Stimulated activated naive B cell treated with anti-CD40 and anti-IgM and Interleukin-4, amounts not matched to agents 10 μg/mL and 1 μg/mL and 100 μg/mL, for 72 hours (primary cell): ENCODE data around the gene KCNMA1.

ENCODE experiments used
- ATAC-seq, 2 donors: fragments of 150-1000 bp; cut with Tn5 transposase; replicated peaks; 2 replicates each; pipeline ENCODE4 v1.10.0; 2021; ENCODE audit warnings: moderate library complexity in 1 of 2
- DNase-seq: peaks from one replicate; pipeline ENCODE4 v3.0.0; 2021
- H3K27ac Mint-ChIP-seq: one replicate; pipeline ENCODE4 v1.8.0; 2022; ENCODE audit warnings: mild to moderate bottlenecking, mixed read lengths
- H3K27me3 Mint-ChIP-seq, 2 donors: one replicate each; pipeline ENCODE4 v1.8.0; 2022; ENCODE audit warnings: mixed read lengths in 2 of 2
- H3K36me3 Mint-ChIP-seq, 2 donors: one replicate each; pipeline ENCODE4 v1.8.0; 2022; ENCODE audit warnings: mixed read lengths in 2 of 2, mild to moderate bottlenecking in 1 of 2
- H3K4me1 Mint-ChIP-seq, 2 donors: one replicate each; pipeline ENCODE4 v1.8.0; 2022; ENCODE audit warnings: mixed read lengths in 2 of 2, mild to moderate bottlenecking in 1 of 2
- H3K4me3 Mint-ChIP-seq, 2 donors: one replicate each; pipeline ENCODE4 v1.8.0; 2022; ENCODE audit warnings: mild to moderate bottlenecking in 2 of 2, mixed read lengths in 2 of 2, moderate library complexity in 1 of 2
- H3K9me3 Mint-ChIP-seq, 2 donors: one replicate each; pipeline ENCODE4 v1.8.0; 2022; ENCODE audit warnings: mixed read lengths in 2 of 2, mild to moderate bottlenecking in 1 of 2

Gene KCNMA1

DNA sequence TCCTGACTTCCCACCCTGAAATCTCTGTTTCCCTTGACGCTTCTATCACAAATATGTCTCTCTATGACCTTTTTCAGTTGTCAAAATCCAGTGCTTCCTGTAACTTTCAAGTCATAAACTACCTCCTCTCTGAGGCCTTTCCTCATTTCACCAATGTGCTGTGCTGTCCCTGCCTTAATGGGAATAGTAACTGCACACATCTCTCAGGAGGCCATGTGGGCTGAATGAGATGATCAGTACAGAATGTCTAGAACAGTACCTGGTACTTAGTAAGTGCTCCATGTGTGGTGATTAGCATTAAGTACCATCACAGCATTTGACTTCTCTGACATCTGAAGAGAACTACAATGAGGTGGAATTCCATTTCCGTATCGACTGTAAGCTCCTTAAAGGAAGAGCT, 588.5 kb downstream of the KCNMA1 start:
- Mint-ChIP-seq H3K36me3 (no peaks in the 10 kb centered on the region), H3K9me3 (no peaks in the 10 kb centered on the region), H3K27ac (no peak overlapping the region), H3K4me1 (no peaks in the 10 kb centered on the region), H3K27me3 (peaks cover 11 to 17% of the 10 kb centered on the region in 2 donors), H3K4me3 (no peak overlapping the region)
- DNase-seq = no peak
- ATAC-seq = no peak

DNA sequence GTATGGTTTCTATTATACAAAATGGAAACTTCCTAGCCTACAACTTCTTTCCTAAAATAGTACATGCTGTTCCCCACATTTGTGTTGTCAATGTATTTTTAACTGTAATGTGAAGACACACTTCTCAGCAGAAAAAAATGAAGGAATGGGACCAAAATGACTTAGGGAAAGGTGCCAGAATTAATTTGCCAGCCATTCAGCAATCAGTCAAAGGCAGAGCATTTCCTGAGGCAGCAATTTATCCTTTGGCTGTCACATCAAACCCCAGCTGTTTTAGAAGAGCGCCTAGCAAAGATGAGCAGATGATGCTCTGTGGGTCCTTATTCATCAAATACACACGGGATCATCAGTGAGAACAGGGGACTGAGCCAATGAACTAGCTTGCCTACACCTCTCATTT, 592.5 kb downstream of the KCNMA1 start:
- no peak for ATAC-seq
- Mint-ChIP-seq H3K4me3 (no peak overlapping the region), H3K27me3 (peaks cover 0 to 5% of the 10 kb centered on the region in 2 donors), H3K9me3 (no peaks in the 10 kb centered on the region), H3K4me1 (peaks cover 4 to 6% of the 10 kb centered on the region in 2 donors), H3K36me3 (no peaks in the 10 kb centered on the region), H3K27ac (no peak overlapping the region)
- DNase-seq = no peak

DNA sequence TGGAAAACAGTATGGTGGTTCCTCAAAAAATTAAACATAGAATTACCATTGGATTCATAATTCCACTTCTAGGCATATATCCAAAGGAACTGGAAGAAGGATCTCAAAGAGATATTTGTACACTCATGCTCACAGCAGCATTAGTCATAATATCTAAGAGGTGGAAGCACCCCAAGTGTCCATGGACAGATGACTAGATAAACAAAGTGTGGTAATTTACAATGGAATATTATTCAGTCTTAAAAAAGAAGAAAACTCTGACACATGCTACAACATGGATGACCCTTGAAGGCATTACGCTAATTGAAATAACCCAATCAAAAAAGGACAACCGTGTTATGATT, 594.2 kb downstream of the KCNMA1 start:
- Mint-ChIP-seq H3K36me3 (no peaks in the 10 kb centered on the region), H3K27ac (no peak overlapping the region), H3K4me1 (peaks cover 4 to 6% of the 10 kb centered on the region in 2 donors), H3K9me3 (no peaks in the 10 kb centered on the region), H3K27me3 (no peaks in the 10 kb centered on the region), H3K4me3 (no peak overlapping the region)
- ATAC-seq = no peak
- no peak for DNase-seq

DNA sequence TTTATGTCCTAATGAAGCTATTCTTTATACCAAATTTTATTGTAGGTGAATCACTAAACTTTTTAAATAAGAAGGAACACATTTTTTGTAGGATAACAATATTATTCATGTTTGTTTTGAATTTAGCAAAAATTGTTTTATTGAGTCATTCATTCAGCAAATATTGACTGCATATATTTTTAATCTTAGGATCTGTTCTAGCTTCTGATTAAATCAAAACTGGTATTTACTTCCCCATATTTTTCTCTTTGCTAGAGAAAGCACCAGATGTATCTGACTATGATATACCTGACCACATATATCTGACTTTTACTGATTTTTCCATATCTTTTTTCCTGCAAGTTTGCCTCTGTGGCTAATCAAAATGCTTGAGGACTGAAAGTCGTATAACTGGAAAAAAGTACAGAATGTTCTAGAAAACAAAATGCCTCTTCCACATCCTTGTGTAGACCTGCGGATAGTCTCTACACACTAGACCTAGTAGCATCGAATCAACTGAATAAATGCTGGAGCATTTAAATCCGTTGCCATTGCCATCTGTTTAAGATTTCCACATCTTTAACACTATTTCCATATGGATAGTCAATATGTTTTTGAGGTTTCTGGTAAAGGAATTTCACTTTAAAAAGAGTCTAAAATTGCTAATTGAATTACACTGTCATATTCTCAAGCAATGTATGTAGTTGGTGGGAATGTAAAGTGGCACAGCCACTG, 594.7 kb downstream of the KCNMA1 start:
- H3K4me3 Mint-ChIP-seq = no peak overlapping the region
- no peak for DNase-seq
- H3K36me3 Mint-ChIP-seq = no peaks in the 10 kb centered on the region
- H3K27ac Mint-ChIP-seq = no peak overlapping the region
- H3K4me1 Mint-ChIP-seq = peaks cover 4 to 6% of the 10 kb centered on the region in 2 donors
- H3K9me3 Mint-ChIP-seq = no peaks in the 10 kb centered on the region
- ATAC-seq = no peak
- no peaks in the 10 kb centered on the region for H3K27me3 Mint-ChIP-seq

DNA sequence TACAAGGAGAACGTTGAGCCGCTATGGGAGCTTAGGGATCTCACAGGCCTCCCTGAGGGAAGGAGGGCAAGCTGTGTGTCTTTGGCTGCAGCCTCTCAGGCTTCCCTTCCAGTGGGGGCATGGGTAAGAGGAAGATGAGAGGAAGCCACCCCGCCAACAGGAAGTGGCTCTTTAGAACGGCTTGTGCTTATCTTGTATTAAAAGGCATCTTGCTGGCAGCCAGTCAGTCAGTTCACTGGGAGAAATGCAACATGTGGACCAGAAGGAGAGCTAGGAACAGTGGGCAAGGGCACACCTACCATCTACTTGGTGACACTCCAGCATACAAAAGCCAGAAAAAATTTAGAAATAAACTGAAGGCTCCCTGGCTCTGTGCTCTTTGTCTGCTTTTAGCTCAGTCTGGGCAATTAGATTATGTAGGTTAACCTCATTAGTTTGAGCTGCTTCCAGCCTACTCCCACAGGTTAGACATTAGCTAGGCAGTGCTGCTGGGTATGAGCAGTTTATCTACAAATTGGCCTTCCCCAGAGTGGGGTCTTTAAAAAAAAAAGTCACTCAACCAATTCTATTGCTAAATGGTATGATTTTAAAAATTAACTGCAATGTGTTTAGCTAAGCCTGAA, 595.9 kb downstream of the KCNMA1 start:
- ATAC-seq = peak in 1 of 2 donors; percentile 36
- DNase-seq = no peak
- H3K36me3 Mint-ChIP-seq = no peaks in the 10 kb centered on the region
- peaks cover 4 to 6% of the 10 kb centered on the region in 2 donors for H3K4me1 Mint-ChIP-seq
- no peak overlapping the region for H3K4me3 Mint-ChIP-seq
- H3K9me3 Mint-ChIP-seq = no peaks in the 10 kb centered on the region
- no peaks in the 10 kb centered on the region for H3K27me3 Mint-ChIP-seq
- H3K27ac Mint-ChIP-seq = no peak overlapping the region

DNA sequence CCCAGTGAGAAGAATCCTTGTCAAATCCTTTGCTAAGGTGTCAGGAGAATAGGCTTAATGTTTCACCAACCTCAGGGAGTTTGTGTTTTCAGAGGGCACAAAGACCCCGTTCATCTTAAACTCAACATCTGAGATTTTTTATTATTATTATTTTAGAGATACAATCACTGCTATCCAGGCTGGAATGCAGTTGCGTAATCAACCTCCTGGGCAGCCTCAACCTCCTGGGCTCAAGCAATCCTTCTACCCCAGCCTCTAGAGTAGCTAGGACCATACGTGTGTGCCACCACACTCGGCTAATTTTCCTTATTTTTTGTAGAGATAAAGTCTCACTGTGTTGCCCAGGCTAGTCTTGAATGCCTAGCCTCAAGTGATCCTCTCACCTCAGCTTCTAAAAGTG, 599.2 kb downstream of the KCNMA1 start:
- no peak overlapping the region for H3K4me3 Mint-ChIP-seq
- peaks cover 6% of the 10 kb centered on the region in 2 donors for H3K27me3 Mint-ChIP-seq
- no peaks in the 10 kb centered on the region for H3K36me3 Mint-ChIP-seq
- no peak overlapping the region for H3K27ac Mint-ChIP-seq
- H3K4me1 Mint-ChIP-seq = peaks cover 4 to 6% of the 10 kb centered on the region in 2 donors
- ATAC-seq = no peak
- DNase-seq = no peak
- no peaks in the 10 kb centered on the region for H3K9me3 Mint-ChIP-seq

DNA sequence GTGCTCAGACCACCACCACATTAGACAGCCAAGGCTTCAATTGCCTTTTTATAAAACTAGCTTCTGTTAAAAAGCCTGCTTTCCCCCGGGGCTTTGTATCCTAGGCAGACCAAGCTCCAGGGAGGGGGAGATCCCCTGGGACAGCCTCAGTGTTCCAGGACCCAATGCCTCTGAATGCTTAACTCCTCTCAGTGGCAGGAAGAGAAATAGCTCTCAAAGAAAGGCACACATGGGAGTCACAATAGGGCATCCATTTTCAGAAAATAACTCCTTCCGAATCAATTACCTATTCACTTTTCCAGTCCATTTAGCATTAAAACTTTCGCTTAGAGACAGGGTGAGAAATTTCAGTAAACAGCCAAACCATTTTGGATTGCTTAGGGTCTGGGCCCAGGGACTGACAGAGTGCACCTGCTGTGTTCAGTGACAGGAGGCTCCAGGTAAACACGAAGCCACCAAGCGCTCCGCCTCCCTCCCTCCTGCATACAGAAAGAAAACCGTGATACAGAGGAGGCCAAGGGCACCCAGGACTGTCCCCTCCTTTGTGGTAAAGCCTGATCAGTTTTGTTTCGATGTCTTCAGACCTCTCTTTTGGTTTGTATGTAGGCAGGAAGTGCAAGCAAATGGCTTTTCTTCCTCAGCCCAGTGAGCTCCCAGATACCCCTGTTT, 599.7 kb downstream of the KCNMA1 start:
- H3K27me3 Mint-ChIP-seq = peaks cover 6% of the 10 kb centered on the region in 2 donors
- no peak for ATAC-seq
- H3K27ac Mint-ChIP-seq = no peak overlapping the region
- H3K9me3 Mint-ChIP-seq = no peaks in the 10 kb centered on the region
- no peaks in the 10 kb centered on the region for H3K36me3 Mint-ChIP-seq
- H3K4me3 Mint-ChIP-seq = no peak overlapping the region
- no peak for DNase-seq
- H3K4me1 Mint-ChIP-seq = peaks cover 4 to 6% of the 10 kb centered on the region in 2 donors

DNA sequence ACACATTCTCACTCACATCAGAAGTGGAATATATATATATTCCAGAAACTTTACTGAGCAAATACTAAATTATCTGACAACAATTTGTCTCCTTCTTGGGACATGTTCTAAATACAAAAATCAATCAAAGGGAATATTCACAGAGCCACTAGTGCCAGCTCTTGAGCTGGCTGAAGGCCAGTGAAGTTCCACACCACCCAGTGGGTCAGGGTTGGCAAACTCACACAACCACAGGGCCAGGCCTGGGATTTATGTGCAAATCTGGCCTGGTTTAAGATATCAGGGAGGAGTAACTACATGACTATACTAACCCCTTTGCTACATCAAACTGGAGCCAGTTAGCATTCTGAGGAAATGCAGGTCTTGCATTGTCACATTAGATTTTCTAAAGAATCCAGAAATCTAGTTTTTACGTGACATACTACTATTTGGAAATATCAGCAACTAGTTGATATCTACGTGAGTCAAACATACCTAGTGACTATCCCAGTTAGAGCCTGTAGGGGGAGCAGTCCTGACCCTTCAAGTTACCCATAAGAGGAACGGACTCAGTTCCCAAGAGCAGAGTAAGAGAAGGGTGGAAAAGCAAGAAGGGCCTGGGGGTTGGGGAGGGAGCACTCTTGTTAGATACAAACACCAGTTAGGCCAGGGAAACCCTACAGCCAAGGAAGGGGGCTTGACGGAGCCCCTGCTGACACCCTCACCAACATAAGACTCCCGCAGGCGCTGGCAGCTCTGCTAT, 600.4 kb downstream of the KCNMA1 start:
- Mint-ChIP-seq H3K9me3 (no peaks in the 10 kb centered on the region), H3K27me3 (peaks cover 6% of the 10 kb centered on the region in 2 donors), H3K27ac (no peak overlapping the region), H3K4me1 (peaks cover 4 to 6% of the 10 kb centered on the region in 2 donors), H3K4me3 (no peak overlapping the region), H3K36me3 (no peaks in the 10 kb centered on the region)
- DNase-seq (no peak), ATAC-seq (peak in 1 of 2 donors; percentile 25)

DNA sequence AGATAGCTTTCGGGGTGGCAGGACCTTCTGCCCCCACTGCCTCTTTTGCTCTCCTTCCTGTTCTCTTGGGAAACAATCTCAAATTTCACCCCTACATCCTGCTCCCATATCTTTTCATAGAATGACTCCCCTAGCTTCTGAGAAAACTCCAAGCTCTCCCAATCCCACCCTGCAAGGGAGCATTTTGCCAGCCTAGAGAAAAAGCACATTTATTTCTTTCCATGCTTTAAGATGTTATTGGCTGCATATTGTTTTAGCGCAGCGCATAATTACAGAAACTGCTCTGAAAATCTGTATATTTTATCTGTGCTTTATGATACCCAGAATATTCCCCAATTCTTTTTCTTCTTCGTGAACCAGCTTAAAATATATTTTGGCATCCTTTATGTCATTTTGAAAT, 601.3 kb downstream of the KCNMA1 start:
- DNase-seq (no peak), ATAC-seq (no peak)
- peaks cover 6% of the 10 kb centered on the region in 2 donors for H3K27me3 Mint-ChIP-seq
- H3K4me1 Mint-ChIP-seq = peaks cover 0 to under 1% of the 10 kb centered on the region in 2 donors
- no peak overlapping the region for H3K4me3 Mint-ChIP-seq
- no peaks in the 10 kb centered on the region for H3K36me3 Mint-ChIP-seq
- H3K9me3 Mint-ChIP-seq = no peaks in the 10 kb centered on the region
- H3K27ac Mint-ChIP-seq = no peak overlapping the region

DNA sequence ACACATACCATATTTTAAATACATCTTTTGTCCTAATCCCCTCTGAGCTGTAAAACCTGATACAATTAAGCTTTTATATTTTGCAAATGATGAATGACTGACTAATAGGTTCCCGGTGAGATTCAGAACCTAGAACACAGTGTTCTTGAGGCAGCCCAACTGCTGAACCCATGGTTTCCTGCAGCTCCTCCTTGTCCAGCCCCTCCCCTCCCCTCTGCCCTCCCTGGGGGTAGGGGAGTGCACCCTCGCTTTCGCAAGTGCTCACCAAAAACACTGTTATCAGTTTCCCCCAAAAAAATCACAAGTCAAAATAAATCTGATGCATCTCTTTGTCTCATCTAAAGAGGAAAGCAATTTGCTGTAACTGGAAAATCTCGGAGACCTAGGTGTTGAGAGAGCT, 602.8 kb downstream of the KCNMA1 start:
- H3K36me3 Mint-ChIP-seq = no peaks in the 10 kb centered on the region
- H3K27me3 Mint-ChIP-seq = peaks cover 6% of the 10 kb centered on the region in 2 donors
- no peak overlapping the region for H3K27ac Mint-ChIP-seq
- H3K9me3 Mint-ChIP-seq = no peaks in the 10 kb centered on the region
- no peaks in the 10 kb centered on the region for H3K4me1 Mint-ChIP-seq
- no peak overlapping the region for H3K4me3 Mint-ChIP-seq
- ATAC-seq (no peak), DNase-seq (no peak)

DNA sequence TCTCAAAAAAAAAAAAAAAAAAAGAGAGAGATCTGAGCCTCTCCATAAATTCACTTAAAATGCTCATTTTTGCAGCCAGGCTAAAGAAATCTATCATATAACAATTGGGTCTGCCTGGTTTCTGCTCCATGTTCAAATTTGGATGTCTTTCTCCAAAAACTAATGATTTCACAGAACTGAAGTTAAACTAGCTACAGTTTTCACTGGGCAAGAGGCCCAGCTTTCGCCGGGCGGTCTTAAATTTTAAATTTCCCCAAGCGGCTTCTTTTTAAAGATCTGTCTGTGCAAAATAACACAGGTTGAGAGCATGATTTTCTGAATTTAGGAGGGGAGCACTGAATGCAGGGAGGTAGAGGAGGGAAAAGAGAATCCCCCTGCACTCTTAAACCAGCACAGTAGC, 603.4 kb downstream of the KCNMA1 start:
- DNase-seq = no peak
- H3K9me3 Mint-ChIP-seq = no peaks in the 10 kb centered on the region
- no peak overlapping the region for H3K4me3 Mint-ChIP-seq
- no peaks in the 10 kb centered on the region for H3K36me3 Mint-ChIP-seq
- no peak overlapping the region for H3K27ac Mint-ChIP-seq
- H3K4me1 Mint-ChIP-seq = no peaks in the 10 kb centered on the region
- no peak for ATAC-seq
- peaks cover 6% of the 10 kb centered on the region in 2 donors for H3K27me3 Mint-ChIP-seq

DNA sequence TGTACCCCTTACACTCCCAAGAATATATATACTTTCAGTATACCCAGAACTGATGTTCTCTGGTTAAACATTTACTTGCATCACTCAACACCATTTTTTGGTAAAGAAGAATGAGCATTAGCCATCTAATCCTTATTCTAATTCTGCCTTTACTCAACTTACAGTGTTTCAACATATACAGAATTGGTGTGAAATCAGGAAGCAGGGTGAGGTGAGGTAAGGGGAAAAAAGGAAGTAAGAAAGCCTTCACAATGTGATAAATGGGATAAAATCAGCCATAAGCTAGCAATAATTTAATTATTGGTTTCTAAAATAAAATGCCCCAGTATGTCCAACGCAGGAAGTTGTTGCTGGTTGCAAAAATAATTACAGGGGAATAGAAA, 605.4 kb downstream of the KCNMA1 start:
- no peak for DNase-seq
- Mint-ChIP-seq H3K4me3 (no peak overlapping the region), H3K27me3 (peaks cover 6 to 11% of the 10 kb centered on the region in 2 donors), H3K27ac (no peak overlapping the region), H3K4me1 (no peaks in the 10 kb centered on the region), H3K36me3 (no peaks in the 10 kb centered on the region), H3K9me3 (no peaks in the 10 kb centered on the region)
- no peak for ATAC-seq

DNA sequence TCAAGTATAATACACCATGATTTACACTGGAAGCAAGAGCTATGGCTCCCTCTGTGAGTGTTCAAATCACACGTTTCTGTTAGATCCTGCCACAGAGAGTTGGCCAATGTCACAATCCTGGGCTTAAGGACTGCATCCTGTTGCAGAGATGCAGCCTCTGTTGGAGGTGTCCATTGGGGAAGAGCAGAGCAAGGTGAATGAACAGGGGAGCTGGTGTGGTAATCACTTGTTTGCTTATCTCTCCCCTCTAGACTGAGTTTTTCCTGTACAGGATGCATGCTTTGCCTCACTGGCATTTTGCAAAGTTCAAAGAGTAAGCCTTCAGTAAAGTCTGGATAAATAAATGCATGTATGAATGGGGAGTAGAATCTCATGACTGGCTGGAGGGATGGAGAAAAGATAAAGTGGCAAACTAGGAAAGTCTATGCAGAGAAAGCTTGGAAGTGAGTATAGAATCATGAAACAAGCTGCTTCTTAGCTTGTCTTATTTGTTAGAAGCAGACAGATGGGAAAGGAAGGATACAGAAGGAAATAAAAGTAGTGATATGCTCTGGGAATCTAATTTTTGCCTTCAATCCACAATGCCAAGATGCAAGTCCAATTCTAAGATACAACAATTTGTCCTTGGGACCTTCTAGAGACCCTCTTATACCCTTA, 605.9 kb downstream of the KCNMA1 start:
- no peaks in the 10 kb centered on the region for H3K9me3 Mint-ChIP-seq
- no peaks in the 10 kb centered on the region for H3K36me3 Mint-ChIP-seq
- no peak overlapping the region for H3K27ac Mint-ChIP-seq
- no peaks in the 10 kb centered on the region for H3K4me1 Mint-ChIP-seq
- DNase-seq (no peak), ATAC-seq (no peak)
- H3K27me3 Mint-ChIP-seq = peaks cover 6 to 11% of the 10 kb centered on the region in 2 donors
- H3K4me3 Mint-ChIP-seq = no peak overlapping the region

DNA sequence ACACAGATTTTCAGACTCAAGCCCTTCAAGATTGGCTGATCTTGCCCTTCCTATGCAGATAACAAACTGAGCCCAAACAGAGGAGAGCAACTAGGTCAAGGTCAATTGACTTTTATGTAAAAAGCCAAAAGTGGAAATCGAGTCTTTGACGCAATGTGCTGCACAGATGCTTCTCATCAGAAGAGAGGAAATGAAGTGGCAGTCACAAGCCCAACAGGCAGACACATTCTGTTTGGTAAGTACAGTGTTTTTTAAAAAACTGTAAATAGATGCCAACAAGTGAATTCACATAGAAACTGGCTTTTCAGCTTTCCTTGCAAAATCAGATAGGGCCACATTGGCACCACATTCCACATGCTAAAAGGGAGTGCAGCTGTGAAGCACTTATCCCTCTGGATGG, 606.6 kb downstream of the KCNMA1 start:
- no peak for ATAC-seq
- Mint-ChIP-seq H3K4me3 (no peak overlapping the region), H3K4me1 (no peaks in the 10 kb centered on the region), H3K27ac (no peak overlapping the region), H3K9me3 (no peaks in the 10 kb centered on the region), H3K36me3 (no peaks in the 10 kb centered on the region), H3K27me3 (peaks cover 6 to 11% of the 10 kb centered on the region in 2 donors)
- no peak for DNase-seq
